D721Med (cell line): ENCODE results near the gene HES4.

Experiments
- DNase-seq: peaks from one replicate; pipeline ENCODE4 v3.0.0; 2011; ENCODE audit warnings: low spot score; ENCODE audit not compliant: insufficient read length
- FAIRE-seq: peaks from 2 replicates; lab custom pipeline; 2011; peaks lifted over from hg19 to GRCh38; lab: Jason Lieb, UNC
- CTCF ChIP-seq: IDR thresholded peaks from 2 replicates; pipeline ENCODE4 v1.5.1; 2012; ENCODE audit warnings: mild to moderate bottlenecking, control low read depth; ENCODE audit not compliant: insufficient read depth; ENCODE audit errors: missing control alignments

The HES4 gene

GRCh38 chr1:967466-968343 is 32.2 kb downstream of the HES4 start:
- no peak for TF ChIP-seq CTCF
- FAIRE-seq = no peak
- no peak for DNase-seq

GRCh38 chr1:966704-967300 is 33.1 kb downstream of the HES4 start:
- no peak for TF ChIP-seq CTCF
- DNase-seq (no peak), FAIRE-seq (no peak)

GRCh38 chr1:966135-966703 is 33.7 kb downstream of the HES4 start, which contains the start of gene PLEKHN1:
Gene PLEKHN1, plus strand, starts transcription at chr1:966482. Its CDS starts 50 bp downstream, at chr1:966532.
- TF ChIP-seq CTCF = no peak
- DNase-seq (no peak), FAIRE-seq (no peak)

GRCh38 chr1:965526-966134 is 34.3 kb downstream of the HES4 start:
- no peak for TF ChIP-seq CTCF
- FAIRE-seq (no peak), DNase-seq (no peak)

- TF ChIP-seq CTCF = no peak
- no peak for DNase-seq
- no peak for FAIRE-seq
Measured at GRCh38 chr1:964691-965525, 35.0 kb downstream of the HES4 start.

- DNase-seq (no peak), FAIRE-seq (no peak)
- TF ChIP-seq CTCF = no peak
Measured at GRCh38 chr1:963746-964525, 36.0 kb downstream of the HES4 start.
